Measurements from ENCODE around the gene APOL1.

The APOL1 gene

GRCh38 chr22:36316419-36316818 lies 63.5 kb downstream of the APOL1 start:
- Histone ChIP-seq H3K27ac (no peak overlapping the region), H3K4me2 (no peak overlapping the region), H3K36me3 (ENCODE audit: insufficient read depth) (peaks cover 10% of the 10 kb centered on the region; the same call in 1 of the 2 replicates), H3K4me1 (ENCODE audit: low read depth, poor library complexity, severe bottlenecking) (no peaks in the 10 kb centered on the region), H3K79me2 (ENCODE audit: insufficient read depth, low read depth) (peaks cover 7% of the 10 kb centered on the region; the same call in 1 of the 2 replicates), H2AFZ (ENCODE audit: low read depth) (no peak overlapping the region), H4K20me1 (ENCODE audit: insufficient read depth) (no peaks in the 10 kb centered on the region), H3K4me3 (IDR thresholded peaks at IDR 0.05; ENCODE audit: insufficient read depth, low read depth, low read length) (no peak overlapping the region), H3K9ac (no peak overlapping the region), H3K27me3 (ENCODE audit: insufficient read depth, low read depth) (no peaks in the 10 kb centered on the region)
- TF ChIP-seq CTCF (conservative IDR thresholded peaks at IDR 0.05; ENCODE audit: low read depth, low read length): no peak

All from KMS-11 (cell line).